AG04449 (cell line): ENCODE results near the gene ZRANB1.

Source experiments
- CTCF ChIA-PET: fragments of 350-600 bp; formaldehyde crosslinking; extraction: SDS; loops from one replicate; lab custom pipeline; 2021; ENCODE audit warnings: antibody characterized with exemption; lab: Yijun Ruan, JAX
- POLR2A ChIA-PET: fragments of 400-600, 350-600 bp; formaldehyde crosslinking; extraction: SDS; loops from one replicate; lab custom pipeline; 2020; ENCODE audit warnings: antibody characterized with exemption, inconsistent platforms; lab: Yijun Ruan, JAX
- DNase-seq: peaks from one replicate; pipeline ENCODE4 v3.0.0-alpha.2; 2010; ENCODE audit warnings: low read depth, low spot score
- H3K4me3 ChIP-seq: 2 replicates; pipeline ENCODE4 v1.5.1; 2011; ENCODE audit warnings: low read depth, mild to moderate bottlenecking, control low read depth, low read length
- CTCF ChIP-seq: IDR thresholded peaks from one replicate; pipeline ENCODE4 v1.5.1; 2011; ENCODE audit warnings: mild to moderate bottlenecking, moderate library complexity, low read length, control low read depth, inconsistent platforms; ENCODE audit not compliant: insufficient read depth; ENCODE audit errors: missing control alignments

The ZRANB1 gene

GRCh38 chr10:125006921-125007426 lies 65.1 kb downstream of the ZRANB1 start:
- DNase-seq: peak; percentile 36
- ChIA-PET POLR2A (no interaction called here), CTCF (interaction anchor here (0.8 to 2.3 kb wide), 7 partner anchors 10 to 694 kb away, joined by 3 to 11 read pairs (median 3); no protein-coding TSS in a partner anchor)
- H3K4me3 ChIP-seq: no peak overlapping the region
- TF ChIP-seq CTCF: no peak

GRCh38 chr10:125007436-125007835 lies 65.5 kb downstream of the ZRANB1 start:
- no peak for TF ChIP-seq CTCF
- H3K4me3 ChIP-seq: no peak overlapping the region
- no peak for DNase-seq
- POLR2A ChIA-PET: no interaction called here
- CTCF ChIA-PET: interaction anchor here (0.9 to 2.3 kb wide), 6 partner anchors 10 to 693 kb away, joined by 3 to 11 read pairs (median 3); no protein-coding TSS in a partner anchor

DNA sequence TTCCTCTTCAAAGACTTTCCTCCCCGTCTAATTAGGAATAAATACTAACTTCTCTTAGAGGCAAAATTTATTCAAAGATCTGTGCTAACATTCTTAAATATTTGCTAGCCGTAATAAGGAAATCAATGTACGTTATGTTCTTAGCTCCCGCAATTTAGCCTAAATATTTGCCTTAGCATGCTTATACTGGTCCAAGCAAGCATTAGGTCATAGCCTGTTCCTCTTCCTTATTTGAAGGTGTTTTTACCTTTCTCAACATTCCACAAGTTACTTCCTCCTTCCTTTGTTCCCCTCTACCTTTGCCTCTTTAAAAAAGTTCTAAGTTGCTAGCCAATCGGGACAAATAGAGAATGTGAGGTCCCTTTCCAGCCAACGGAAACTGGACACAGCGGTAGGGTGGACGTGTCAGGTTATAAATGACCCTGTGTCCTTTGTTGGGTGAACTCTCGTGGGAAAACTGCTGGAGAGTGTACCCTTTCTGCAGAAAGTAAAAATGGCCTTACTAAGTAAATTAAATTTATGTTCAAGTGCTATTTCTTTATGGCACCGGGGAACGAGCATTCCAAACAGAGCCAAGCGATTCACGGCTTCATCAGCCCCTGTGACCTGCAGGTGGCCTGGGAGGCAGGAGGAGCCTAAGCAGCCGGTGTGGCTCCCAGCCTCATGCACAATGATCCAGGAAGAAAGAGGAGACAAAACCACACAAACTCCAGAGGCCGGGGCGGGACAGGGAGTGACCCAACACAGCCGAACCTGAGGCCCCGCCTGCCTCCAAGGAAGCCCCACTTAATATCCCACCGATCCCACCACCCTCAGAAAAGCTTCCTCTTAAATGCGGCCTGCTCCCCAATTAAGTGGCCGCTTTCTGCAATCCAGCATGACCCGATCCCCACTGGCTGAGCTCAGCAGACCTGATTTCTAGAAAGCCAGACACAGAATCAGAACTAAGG lies 67.0 kb downstream of the ZRANB1 start:
- H3K4me3 ChIP-seq: no peak overlapping the region
- CTCF ChIA-PET: interaction anchor here (0.9 to 2.3 kb wide), 3 partner anchors 16 to 690 kb away, joined by 3 to 9 read pairs (median 7); no protein-coding TSS in a partner anchor
- TF ChIP-seq CTCF: no peak
- DNase-seq: no peak
- POLR2A ChIA-PET: interaction anchor here (1.4 kb wide), 1 partner anchor 28 kb away, joined by 3 read pairs; no protein-coding TSS in a partner anchor

- DNase-seq: no peak
- ChIA-PET POLR2A (interaction anchor here (1.4 kb wide), 1 partner anchor 27 kb away, joined by 3 read pairs; no protein-coding TSS in a partner anchor), CTCF (interaction anchor here (0.9 to 2.3 kb wide), 5 partner anchors 17 to 691 kb away, joined by 3 to 9 read pairs (median 7); no protein-coding TSS in a partner anchor)
- TF ChIP-seq CTCF: no peak
- no peak overlapping the region for H3K4me3 ChIP-seq
Measured at GRCh38 chr10:125009661-125010161, 67.8 kb downstream of the ZRANB1 start.

DNA sequence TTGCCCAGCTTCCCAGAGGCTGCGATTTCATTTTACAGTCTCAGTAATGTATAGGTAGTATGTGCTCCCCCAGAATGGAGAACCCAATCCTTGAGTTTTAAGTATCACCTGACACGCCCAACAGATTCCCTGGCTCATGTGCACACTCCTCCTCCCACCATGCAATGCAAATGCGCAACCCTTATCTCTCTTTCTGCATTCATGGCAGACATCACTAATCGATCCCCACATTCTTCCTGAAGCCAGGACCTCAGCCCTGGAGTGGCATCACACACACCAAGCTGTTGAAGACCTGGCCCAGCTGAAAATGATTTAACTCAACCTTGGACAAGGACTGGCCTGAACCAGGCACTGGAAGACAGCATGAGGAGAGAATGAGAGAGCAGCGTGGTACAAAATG lies 68.4 kb downstream of the ZRANB1 start:
- CTCF ChIA-PET: interaction anchor here (0.6 to 2.3 kb wide), 6 partner anchors 37 to 690 kb away, joined by 3 to 9 read pairs (median 4); no protein-coding TSS in a partner anchor
- no peak for DNase-seq
- no peak overlapping the region for H3K4me3 ChIP-seq
- POLR2A ChIA-PET: interaction anchor here (1.4 kb wide), 1 partner anchor 27 kb away, joined by 3 read pairs; no protein-coding TSS in a partner anchor
- TF ChIP-seq CTCF: no peak
